GM20431 (cell line): Measurements from ENCODE around the gene GEMIN4.

Experiments used
- in situ Hi-C: fragments of 300-500 bp; cut with MseI, MboI; formaldehyde crosslinking; loops from one replicate; pipeline ENCODE4 v1.15.0; 2020; ENCODE audit warnings: low sequenced_read_pairs; ENCODE audit not compliant: unreplicated experiment

Gene GEMIN4

GRCh38 chr17:745406-745805, 6.7 kb downstream of the GEMIN4 start:
- in situ Hi-C loops, result no loop called here

GRCh38 chr17:744937-745336, 7.1 kb downstream of the GEMIN4 start:
- in situ Hi-C loops, result no loop called here

- in situ Hi-C loops, result no loop called here
Observed at GRCh38 chr17:743139-743538, 8.9 kb downstream of the GEMIN4 start.

DNA sequence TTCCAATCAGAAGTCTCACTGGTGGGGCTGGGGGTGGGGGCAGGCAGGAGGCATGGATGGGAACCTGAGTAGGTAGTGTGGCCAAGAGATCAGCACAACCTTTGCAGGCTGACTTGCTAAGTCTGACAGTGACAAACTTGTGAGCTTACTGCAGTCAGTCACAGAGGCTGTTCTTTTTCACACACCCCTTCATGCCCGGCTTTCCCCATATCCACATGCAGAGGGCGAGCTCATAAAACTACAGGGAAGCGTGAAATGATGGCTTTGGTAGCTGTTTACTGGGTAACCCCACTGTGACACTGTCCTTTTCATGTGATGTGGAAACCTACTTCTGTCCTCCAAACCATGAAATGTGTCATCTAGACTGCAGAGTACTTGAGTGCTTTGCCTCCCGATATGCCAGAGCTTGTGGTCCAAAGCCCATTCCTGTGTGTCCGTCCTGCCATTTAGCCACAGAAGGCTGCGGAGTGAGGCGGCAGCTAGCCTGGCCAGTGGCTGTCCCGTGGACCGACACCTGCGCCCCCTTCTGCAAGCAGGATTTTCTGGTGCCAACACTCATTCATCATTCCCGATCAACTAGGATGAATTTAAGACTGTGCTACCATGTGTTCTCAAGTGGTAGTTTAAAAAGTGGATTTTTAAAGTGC, 9.8 kb downstream of the GEMIN4 start:
- in situ Hi-C loops, result no loop called here

- in situ Hi-C loops, result no loop called here
Observed at GRCh38 chr17:740240-741017, 11.6 kb downstream of the GEMIN4 start.

DNA sequence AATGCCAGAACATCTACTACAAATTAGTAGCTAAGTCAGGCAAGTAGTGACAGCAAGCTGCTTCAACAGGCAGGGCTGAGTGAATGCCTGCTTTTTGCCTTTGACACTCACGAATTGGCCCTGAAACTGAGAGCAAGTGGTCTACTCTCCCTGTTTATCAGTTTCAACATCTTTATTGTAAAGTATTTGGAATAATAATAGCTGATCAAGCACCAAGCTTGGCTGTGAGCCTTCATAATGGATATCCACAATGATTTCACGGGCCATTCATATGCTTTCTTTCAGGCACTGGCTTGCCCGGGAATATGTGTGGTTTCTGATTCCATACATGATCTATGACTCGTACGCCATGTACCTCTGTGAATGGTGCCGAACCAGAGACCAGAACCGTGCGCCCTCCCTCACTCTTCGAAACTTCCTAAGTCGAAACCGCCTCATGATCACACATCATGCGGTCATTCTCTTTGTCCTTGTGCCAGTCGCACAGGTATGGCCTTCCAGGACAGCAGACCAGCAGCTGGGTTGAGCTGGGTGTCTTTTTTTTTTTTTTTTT, 14.4 kb downstream of the GEMIN4 start:
- in situ Hi-C loops, result no loop called here

DNA sequence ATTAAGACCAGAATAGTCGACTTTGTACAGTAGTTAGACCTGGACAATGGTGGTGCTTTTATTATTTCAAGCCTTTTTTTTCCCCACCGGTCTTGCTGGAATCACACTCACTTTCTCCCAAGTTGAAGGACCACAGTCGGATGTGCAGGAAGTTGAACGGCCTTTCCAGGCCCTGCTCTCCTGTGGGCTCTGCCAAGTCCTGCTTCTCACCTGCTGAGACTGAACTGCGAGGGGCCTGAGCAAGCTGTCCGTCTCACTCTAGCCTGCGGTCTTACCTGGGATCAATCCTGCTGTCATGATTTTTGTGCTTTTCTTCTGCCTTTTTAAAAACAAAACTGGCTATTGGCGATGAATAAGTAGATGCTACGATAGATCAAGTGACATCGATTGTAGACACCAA, 18.3 kb downstream of the GEMIN4 start:
- in situ Hi-C loops, result no loop called here

- in situ Hi-C loops, result no loop called here
Observed at GRCh38 chr17:732902-733720, 19.0 kb downstream of the GEMIN4 start.

DNA sequence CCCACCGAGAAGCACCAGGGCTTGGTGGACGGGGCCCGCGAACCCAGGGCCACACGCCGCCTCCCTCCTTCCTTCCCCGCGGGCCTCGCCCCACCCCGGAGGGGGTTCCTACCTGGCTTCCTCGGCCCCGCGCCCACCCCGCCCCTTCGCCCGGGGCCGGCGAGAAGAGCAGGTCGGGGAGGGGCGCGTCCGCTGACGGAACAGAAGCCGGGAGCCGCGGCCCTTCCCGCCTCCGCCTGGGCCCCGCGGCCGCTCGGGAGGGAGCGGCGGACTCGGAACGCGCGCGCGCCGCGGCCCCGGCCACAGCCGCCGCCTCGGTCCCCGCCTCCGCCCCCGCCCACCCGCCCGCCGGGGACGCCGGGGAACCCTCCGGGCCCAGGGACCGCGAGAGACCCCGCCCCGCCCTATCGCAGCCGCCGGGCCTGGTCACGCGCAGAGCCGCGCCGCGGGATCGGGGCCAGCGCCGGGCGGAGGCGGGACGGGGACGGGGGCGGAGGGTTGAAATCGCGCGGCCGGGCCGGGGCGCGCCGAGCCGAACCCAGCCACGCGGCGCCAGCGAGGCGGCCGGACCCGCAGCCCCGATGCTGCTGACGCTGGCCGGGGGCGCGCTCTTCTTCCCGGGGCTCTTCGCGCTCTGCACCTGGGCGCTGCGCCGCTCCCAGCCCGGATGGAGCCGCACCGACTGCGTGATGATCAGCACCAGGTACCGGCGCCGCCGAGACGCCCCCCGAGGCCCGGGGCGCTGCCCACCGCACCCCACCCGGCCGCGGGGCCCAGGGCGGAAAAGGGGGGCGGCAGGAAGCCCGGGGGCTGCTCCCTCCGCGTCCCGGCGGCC, 19.8 kb downstream of the GEMIN4 start, which contains the start of gene TLCD3A:
Gene TLCD3A (plus strand): TSS at position 530 of the 835 bp plus-strand sequence. CDS start 52 bp downstream, at position 582.
- in situ Hi-C loops, result no loop called here

DNA sequence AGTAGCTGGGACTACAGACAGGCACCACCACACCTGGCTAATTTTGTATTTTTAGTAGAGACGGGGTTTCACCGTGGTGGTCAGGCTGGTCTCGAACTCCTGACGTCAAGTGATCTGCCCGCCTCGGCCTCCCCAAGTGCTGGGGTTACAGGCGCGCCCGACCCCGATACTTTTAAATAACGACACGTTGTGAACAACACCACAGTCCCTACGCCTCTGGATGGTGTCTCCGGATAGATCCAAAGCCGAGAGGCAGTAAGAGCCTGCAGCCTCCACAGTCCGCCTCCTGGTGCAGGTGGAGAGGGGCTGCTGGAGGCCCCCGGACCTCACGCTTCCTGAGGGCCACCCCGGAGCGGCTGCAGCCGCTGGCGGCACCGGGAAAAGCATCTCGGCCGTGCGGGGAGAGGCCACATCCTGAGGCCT, 20.4 kb downstream of the GEMIN4 start:
- in situ Hi-C loops, result no loop called here

DNA sequence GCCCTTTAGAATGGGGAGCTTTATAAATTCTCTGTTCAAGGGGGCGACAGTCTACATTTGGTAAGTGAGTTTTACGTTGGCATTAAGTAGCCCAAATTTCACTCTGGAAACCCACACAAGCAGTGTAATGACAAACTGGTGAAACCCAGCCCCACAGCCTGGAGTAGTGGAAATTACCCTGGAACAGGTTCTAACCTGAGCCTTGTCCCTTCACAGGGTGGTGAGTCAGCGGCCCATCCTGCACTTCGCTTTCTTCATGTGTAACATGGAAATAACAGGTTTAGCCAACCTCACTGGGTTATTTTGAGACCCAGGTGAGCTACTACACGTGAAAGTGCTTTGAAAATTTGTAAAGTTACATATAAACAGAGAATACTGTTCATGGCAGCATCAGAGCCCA, 23.2 kb downstream of the GEMIN4 start:
- in situ Hi-C loops, result no loop called here

DNA sequence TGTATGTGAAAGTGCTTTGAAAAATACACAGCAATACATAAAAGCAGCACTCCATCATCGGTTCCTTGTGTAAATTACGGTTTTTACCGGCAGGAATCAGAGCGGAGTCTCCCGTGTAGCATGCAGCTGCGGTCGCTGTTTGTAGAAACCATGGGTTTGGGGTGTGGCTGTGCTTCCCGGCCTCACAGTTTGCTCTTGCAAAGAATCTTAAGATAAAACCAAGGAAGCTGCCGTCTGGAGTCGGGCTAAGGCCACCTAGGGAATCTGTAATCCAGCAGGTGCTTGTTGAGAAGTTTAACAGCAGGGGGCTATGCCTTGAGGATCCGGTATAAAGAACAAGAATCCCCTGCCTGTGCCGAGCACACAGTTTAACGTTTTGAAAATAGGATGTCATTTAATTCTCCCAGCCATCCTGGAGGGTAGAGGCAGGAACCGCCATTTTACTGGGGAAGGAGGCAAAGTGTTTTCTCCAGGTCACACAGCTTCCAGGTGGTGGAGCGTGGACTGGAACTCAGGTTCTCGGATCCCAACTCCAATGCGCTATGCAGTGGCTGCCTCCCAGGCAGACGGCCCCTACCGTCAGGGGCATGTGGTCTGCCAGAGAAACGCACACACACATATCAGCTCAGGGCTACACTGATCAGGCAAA, 25.7 kb downstream of the GEMIN4 start:
- in situ Hi-C loops, result no loop called here

- in situ Hi-C loops, result no loop called here
Observed at GRCh38 chr17:725746-726145, 26.3 kb downstream of the GEMIN4 start.

DNA sequence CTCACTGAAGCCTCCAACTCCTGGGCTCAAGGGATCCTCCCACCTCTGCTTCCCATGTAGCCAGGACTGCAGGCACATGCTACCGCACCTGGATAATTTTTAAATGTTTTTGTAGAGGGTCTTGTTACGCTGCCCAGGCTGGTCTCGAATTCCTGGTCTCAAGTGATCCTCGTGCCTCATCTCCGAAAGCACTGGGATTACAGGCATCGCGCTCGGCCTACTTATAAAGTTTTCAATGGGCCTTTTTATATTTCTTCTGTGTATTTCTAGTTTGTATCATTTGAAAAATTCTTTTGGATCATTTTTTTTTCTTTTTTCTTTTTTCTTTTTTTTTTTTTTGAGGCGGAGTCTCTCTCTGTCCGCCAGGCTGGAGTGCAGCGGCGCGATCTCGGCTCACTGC, 27.0 kb downstream of the GEMIN4 start:
- in situ Hi-C loops, result no loop called here

DNA sequence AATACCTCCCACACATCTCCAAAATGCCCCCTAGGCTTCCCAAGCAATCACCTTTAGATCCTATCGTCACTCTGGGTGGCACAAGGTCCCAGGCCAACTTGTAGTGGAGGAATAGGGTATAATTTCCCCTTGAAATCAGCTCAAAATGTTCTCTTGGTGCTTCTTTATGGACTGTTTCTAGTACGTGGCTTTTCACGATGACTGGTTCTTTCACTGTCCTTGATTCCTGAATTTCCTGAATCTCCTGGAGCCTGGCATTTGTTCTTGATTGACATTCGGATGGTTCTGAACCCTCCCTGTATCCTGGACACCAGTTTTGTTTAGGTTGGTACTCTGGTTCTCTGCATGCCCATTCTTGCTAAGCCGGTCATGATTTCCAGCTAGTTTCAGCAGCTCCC, 30.5 kb downstream of the GEMIN4 start:
- in situ Hi-C loops, result no loop called here

DNA sequence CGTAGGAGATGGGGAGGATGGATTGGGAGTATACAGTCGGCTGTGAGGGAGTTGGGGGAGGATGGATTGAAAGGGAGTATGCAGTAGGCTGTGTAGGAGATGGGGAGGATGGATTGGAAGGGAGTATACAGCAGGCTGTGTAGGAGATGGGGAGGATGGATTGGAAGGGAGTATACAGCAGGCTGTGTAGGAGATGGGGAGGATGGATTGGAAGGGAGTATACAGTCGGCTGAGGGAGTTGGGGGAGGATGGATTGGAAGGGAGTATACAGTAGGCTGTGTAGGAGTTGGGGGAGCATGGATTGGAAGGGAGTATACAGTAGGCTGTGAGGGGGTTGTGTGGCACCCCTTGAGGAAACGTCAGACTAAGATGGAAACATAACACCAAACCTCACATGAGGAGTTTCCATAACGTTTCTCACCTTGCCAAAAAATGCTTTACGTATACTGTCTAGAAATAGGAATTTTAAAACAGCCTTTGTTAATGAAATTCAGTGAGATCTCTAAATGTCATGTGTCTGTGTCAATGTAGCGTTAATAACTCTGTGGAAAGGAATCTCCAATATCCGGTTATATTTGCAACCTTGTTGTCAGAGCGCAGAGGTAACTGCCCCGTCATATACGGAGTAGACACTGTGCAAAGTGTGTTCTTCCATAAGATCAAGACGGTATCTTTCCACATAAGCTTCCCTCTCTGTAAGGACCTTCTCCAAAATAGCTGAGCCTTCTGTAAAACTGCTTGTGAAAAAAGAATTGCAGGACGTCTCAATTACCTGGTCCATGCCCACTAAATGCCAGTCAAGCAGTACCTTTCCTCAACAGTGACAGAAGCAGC, 31.1 kb downstream of the GEMIN4 start:
- in situ Hi-C loops, result no loop called here

- in situ Hi-C loops, result no loop called here
Observed at GRCh38 chr17:718075-718474, 34.0 kb downstream of the GEMIN4 start.

DNA sequence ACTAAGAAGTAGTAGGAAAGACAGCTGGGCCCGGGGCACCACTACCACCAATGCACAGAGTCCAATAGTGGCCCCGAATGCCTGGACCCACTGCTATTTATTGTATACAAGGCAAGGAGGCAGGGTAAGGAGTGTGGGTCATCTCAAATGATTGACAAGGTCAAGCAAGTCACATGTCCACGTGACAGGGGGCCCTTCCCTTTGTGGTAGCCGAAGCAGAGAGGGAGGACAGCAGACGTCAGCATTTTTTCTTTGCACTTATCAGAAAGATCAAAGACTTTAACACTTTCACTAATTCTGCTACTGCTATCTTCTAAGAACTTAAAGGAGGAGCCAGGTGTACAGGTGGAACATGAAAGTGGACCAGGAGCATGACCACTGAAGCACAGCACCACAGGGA, 43.9 kb downstream of the GEMIN4 start:
- in situ Hi-C loops, result no loop called here
